H9 (cell line): ENCODE results near the gene GVQW3. TPM values are rescaled to one million over a fixed set of nuclear protein-coding genes. Genes with fewer than 3 reads are reported as not detected.

ENCODE experiments used
- DNase-seq: peaks from one replicate; pipeline ENCODE4 v3.0.0-alpha.2; 2017
- H2AFZ ChIP-seq: one replicate; pipeline ENCODE4 v1.6.1; 2013; ENCODE audit warnings: mild to moderate bottlenecking, low read length, control low read depth, moderate library complexity
- H2AK5ac ChIP-seq: 2 replicates; pipeline ENCODE4 v1.6.1; 2013; ENCODE audit warnings: low read length, control low read depth, mixed read lengths; ENCODE audit not compliant: insufficient read length
- H2BK120ac ChIP-seq: one replicate; pipeline ENCODE4 v1.6.1; 2013; ENCODE audit warnings: low read depth, mild to moderate bottlenecking, low read length, control low read depth, inconsistent platforms; ENCODE audit not compliant: poor library complexity, severe bottlenecking
- H2BK12ac ChIP-seq: 2 replicates; pipeline ENCODE4 v1.6.1; 2013; ENCODE audit warnings: low read length, control low read depth, mixed read lengths, low read depth; ENCODE audit not compliant: insufficient read length
- H2BK15ac ChIP-seq: 2 replicates; pipeline ENCODE4 v1.6.1; 2013; ENCODE audit warnings: low read depth, low read length, control low read depth
- H2BK20ac ChIP-seq: one replicate; pipeline ENCODE4 v1.6.1; 2013; ENCODE audit warnings: low read depth, mild to moderate bottlenecking, low read length, control low read depth, inconsistent platforms; ENCODE audit not compliant: poor library complexity, severe bottlenecking
- H2BK5ac ChIP-seq: 2 replicates; pipeline ENCODE4 v1.6.1; 2013; ENCODE audit warnings: low read length, control low read depth, mixed read lengths; ENCODE audit not compliant: insufficient read length
- H3K14ac ChIP-seq: 2 replicates; pipeline ENCODE4 v1.6.1; 2013; ENCODE audit warnings: low read length, control low read depth; ENCODE audit not compliant: insufficient read depth
- H3K18ac ChIP-seq: 2 replicates; pipeline ENCODE4 v1.6.1; 2013; ENCODE audit warnings: low read depth, mild to moderate bottlenecking, mixed read lengths, low read length, control low read depth; ENCODE audit not compliant: insufficient read length
- H3K23ac ChIP-seq: 2 replicates; pipeline ENCODE4 v1.6.1; 2013; ENCODE audit warnings: low read length, control low read depth, mixed read lengths, low read depth; ENCODE audit not compliant: insufficient read length
- H3K23me2 ChIP-seq: 2 replicates; pipeline ENCODE4 v1.6.1; 2013; ENCODE audit warnings: low read depth, mild to moderate bottlenecking, mixed read lengths, low read length, control low read depth; ENCODE audit not compliant: insufficient read length, poor library complexity, severe bottlenecking
- H3K27ac ChIP-seq: 2 replicates; pipeline ENCODE4 v1.5.1; 2013; ENCODE audit warnings: low read length, control low read depth, mixed read lengths, low read depth; ENCODE audit not compliant: insufficient read length
- H3K27me3 ChIP-seq: 2 replicates; pipeline ENCODE4 v1.6.1; 2013; ENCODE audit warnings: low read length, control low read depth, inconsistent platforms; ENCODE audit not compliant: insufficient read depth
- H3K4ac ChIP-seq: 2 replicates; pipeline ENCODE4 v1.6.1; 2013; ENCODE audit warnings: low read depth, mild to moderate bottlenecking, control low read depth, inconsistent platforms, low read length, moderate library complexity
- H3K4me1 ChIP-seq: 2 replicates; pipeline ENCODE4 v1.6.1; 2013; ENCODE audit warnings: low read length, control low read depth, inconsistent platforms; ENCODE audit not compliant: insufficient read depth
- H3K4me2 ChIP-seq: 2 replicates; pipeline ENCODE4 v1.6.1; 2013; ENCODE audit warnings: low read length, control low read depth, mixed read lengths; ENCODE audit not compliant: insufficient read length, insufficient read depth
- H3K56ac ChIP-seq: 2 replicates; pipeline ENCODE4 v1.6.1; 2013; ENCODE audit warnings: low read depth, mild to moderate bottlenecking, mixed read lengths, low read length, control low read depth; ENCODE audit not compliant: insufficient read length
- H3K79me1 ChIP-seq: 2 replicates; pipeline ENCODE4 v1.6.1; 2013; ENCODE audit warnings: low read depth, mild to moderate bottlenecking, moderate library complexity, low read length, control low read depth, inconsistent platforms; ENCODE audit not compliant: insufficient read depth, poor library complexity, severe bottlenecking
- H3K79me2 ChIP-seq: 2 replicates; pipeline ENCODE4 v1.6.1; 2013; ENCODE audit warnings: low read length, control low read depth, inconsistent platforms; ENCODE audit not compliant: insufficient read depth
- H3K9ac ChIP-seq: 2 replicates; pipeline ENCODE4 v1.6.1; 2013; ENCODE audit warnings: low read length, control low read depth, mixed read lengths; ENCODE audit not compliant: insufficient read length; ENCODE audit errors: extremely low read depth
- H3K9me3 ChIP-seq: one replicate; pipeline ENCODE4 v1.6.1; 2013; ENCODE audit warnings: low read depth, low read length, inconsistent platforms; ENCODE audit not compliant: control insufficient read depth
- H3T11ph ChIP-seq: one replicate; pipeline ENCODE4 v1.6.1; 2013; ENCODE audit warnings: mild to moderate bottlenecking, low read length, control low read depth, inconsistent platforms
- H4K20me1 ChIP-seq: one replicate; pipeline ENCODE4 v1.6.1; 2013; ENCODE audit not compliant: control insufficient read depth, insufficient read length, insufficient read depth
- H4K5ac ChIP-seq: 2 replicates; pipeline ENCODE4 v1.6.1; 2013; ENCODE audit warnings: low read depth, mild to moderate bottlenecking, mixed read lengths, low read length, control low read depth; ENCODE audit not compliant: insufficient read length
- H4K8ac ChIP-seq: replicated peaks from 2 replicates; pipeline ENCODE4 v1.6.1; 2013; ENCODE audit warnings: low read length, control low read depth, mixed read lengths, low read depth; ENCODE audit not compliant: insufficient read length
- H4K91ac ChIP-seq: 2 replicates; pipeline ENCODE4 v1.6.1; 2013; ENCODE audit warnings: low read depth, mild to moderate bottlenecking, moderate library complexity, mixed read lengths, low read length, control low read depth; ENCODE audit not compliant: insufficient read length
- H3K27ac Mint-ChIP-seq, 3 experiments: 2 replicates in 2 of 3; 3 replicates in 1 of 3; pipeline ENCODE4 v1.8.0; 2020 to 2021; ENCODE audit warnings: mixed read lengths in 3 of 3, mild to moderate bottlenecking in 1 of 3, moderate library complexity in 1 of 3
- H3K27me3 Mint-ChIP-seq: 2 replicates; pipeline ENCODE4 v1.8.0; 2021; ENCODE audit warnings: low read depth, mild to moderate bottlenecking, moderate library complexity, mixed read lengths
- H3K36me3 Mint-ChIP-seq, 3 experiments: 2 replicates in 2 of 3; 3 replicates in 1 of 3; pipeline ENCODE4 v1.8.0; 2020 to 2021; ENCODE audit warnings: low read depth in 3 of 3, mixed read lengths in 3 of 3; ENCODE audit not compliant: insufficient read depth in 1 of 3
- H3K4me1 Mint-ChIP-seq, 2 experiments: 2 replicates each; pipeline ENCODE4 v1.8.0; 2020; ENCODE audit warnings: mixed read lengths in 2 of 2
- H3K4me3 Mint-ChIP-seq, 2 experiments: 2 replicates in 1 of 2; 3 replicates in 1 of 2; pipeline ENCODE4 v1.8.0; 2020 to 2021; ENCODE audit warnings: mild to moderate bottlenecking in 2 of 2, mixed read lengths in 2 of 2, moderate library complexity in 1 of 2
- H3K9me3 Mint-ChIP-seq, 2 experiments: 2 replicates in 1 of 2; 3 replicates in 1 of 2; pipeline ENCODE4 v1.8.0; 2020; ENCODE audit warnings: mild to moderate bottlenecking in 2 of 2, mixed read lengths in 2 of 2, moderate library complexity in 1 of 2
- WGBS: extraction: QIAGEN DNeasy Blood & Tissue Kit; methylation state at CpG from one replicate; pipeline ENCODE4 v1.1.7; 2013; ENCODE audit warnings: missing lambda C conversion rate, low lambda C conversion rate, mixed read lengths; ENCODE audit not compliant: insufficient read length; ENCODE audit errors: extremely low coverage; 5-methylcytosine and 5-hydroxymethylcytosine counted together
- total RNA-seq: library from RNA; stranded (reverse); gene quantifications from 2 replicates; pipeline ENCODE4 v1.2.1, GENCODE V29; 2021
- TF ChIP-seq, protein P1 (sequence below): fragments of 200-600 bp; sonication (generic); conservative IDR thresholded peaks from 3 replicates; pipeline ENCODE4 v1.8.0; 2021; ENCODE audit warnings: antibody characterized with exemption, mild to moderate bottlenecking

GVQW3 gene
- total RNA-seq, 1 experiment from 2014 or later = 4.5 TPM

GRCh38 chr11:76337923-76338322 lies 43.2 kb upstream of the GVQW3 start:
- Histone ChIP-seq H3K14ac (no peak overlapping the region), H4K91ac (no peak overlapping the region), H4K8ac (no peak overlapping the region), H3K23ac (no peak overlapping the region), H3K79me2 (no peaks in the 10 kb centered on the region), H3K79me1 (no peaks in the 10 kb centered on the region), H3K9me3 (peaks cover 4% of the 10 kb centered on the region), H2BK5ac (no peak overlapping the region), H2BK120ac (no peak overlapping the region), H4K20me1 (no peaks in the 10 kb centered on the region), H2BK15ac (no peak overlapping the region; the same call in 1 of the 2 replicates), H2AFZ (no peak overlapping the region), H4K5ac (no peak overlapping the region), H3K4me1 (no peaks in the 10 kb centered on the region), H3K4me2 (no peak overlapping the region), H2AK5ac (no peak overlapping the region), H3K9ac (no peak overlapping the region), H3K4ac (no peak overlapping the region), H3K23me2 (no peaks in the 10 kb centered on the region), H3K27me3 (no peaks in the 10 kb centered on the region), H3T11ph (no peak overlapping the region), H2BK20ac (no peak overlapping the region), H3K18ac (no peak overlapping the region), H3K56ac (no peak overlapping the region), H3K27ac (no peak overlapping the region), H2BK12ac (no peak overlapping the region)
- no peak overlapping the region for H3K4me3 Mint-ChIP-seq
- H3K4me1 Mint-ChIP-seq = no peaks in the 10 kb centered on the region
- peaks cover 32 to 33% of the 10 kb centered on the region in 2 experiments for H3K9me3 Mint-ChIP-seq
- peaks cover 14 to 29% (median 20%) of the 10 kb centered on the region in 3 experiments for H3K36me3 Mint-ChIP-seq
- WGBS = no CpG with 5 or more reads among the region's 4 CpGs
- peaks cover 5% of the 10 kb centered on the region; the same call in 1 of the 2 replicates for H3K27me3 Mint-ChIP-seq
- TF ChIP-seq, protein P1, sequence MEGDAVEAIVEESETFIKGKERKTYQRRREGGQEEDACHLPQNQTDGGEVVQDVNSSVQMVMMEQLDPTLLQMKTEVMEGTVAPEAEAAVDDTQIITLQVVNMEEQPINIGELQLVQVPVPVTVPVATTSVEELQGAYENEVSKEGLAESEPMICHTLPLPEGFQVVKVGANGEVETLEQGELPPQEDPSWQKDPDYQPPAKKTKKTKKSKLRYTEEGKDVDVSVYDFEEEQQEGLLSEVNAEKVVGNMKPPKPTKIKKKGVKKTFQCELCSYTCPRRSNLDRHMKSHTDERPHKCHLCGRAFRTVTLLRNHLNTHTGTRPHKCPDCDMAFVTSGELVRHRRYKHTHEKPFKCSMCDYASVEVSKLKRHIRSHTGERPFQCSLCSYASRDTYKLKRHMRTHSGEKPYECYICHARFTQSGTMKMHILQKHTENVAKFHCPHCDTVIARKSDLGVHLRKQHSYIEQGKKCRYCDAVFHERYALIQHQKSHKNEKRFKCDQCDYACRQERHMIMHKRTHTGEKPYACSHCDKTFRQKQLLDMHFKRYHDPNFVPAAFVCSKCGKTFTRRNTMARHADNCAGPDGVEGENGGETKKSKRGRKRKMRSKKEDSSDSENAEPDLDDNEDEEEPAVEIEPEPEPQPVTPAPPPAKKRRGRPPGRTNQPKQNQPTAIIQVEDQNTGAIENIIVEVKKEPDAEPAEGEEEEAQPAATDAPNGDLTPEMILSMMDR = no peak
- no peak for DNase-seq
- no peak overlapping the region for H3K27ac Mint-ChIP-seq
